Measurements from ENCODE around the gene TRHDE.
"Not testable (repeated sequence)": the region's sequence is repeated elsewhere in the genome, so short reads cannot be mapped to it uniquely, and the experiment has no call there.

The TRHDE gene

GRCh38 chr12:72535212-72535990 is 263.2 kb downstream of the TRHDE start:
- no peak for DNase-seq

GRCh38 chr12:72540811-72541210 is 268.6 kb downstream of the TRHDE start:
- DNase-seq = no peak

- DNase-seq = no peak
Measured at GRCh38 chr12:72543777-72544467, 271.8 kb downstream of the TRHDE start.

GRCh38 chr12:72546106-72546505 is 273.9 kb downstream of the TRHDE start:
- DNase-seq = no peak

- no peak for DNase-seq
Measured at GRCh38 chr12:72547573-72547972, 275.4 kb downstream of the TRHDE start.

- no peak for DNase-seq
Measured at GRCh38 chr12:72549184-72549583, 277.0 kb downstream of the TRHDE start.

- no peak for DNase-seq
Measured at GRCh38 chr12:72560003-72560769, 288.0 kb downstream of the TRHDE start.

- DNase-seq = no peak
Measured at GRCh38 chr12:72570601-72571000, 298.4 kb downstream of the TRHDE start.

- DNase-seq = no peak
Measured at GRCh38 chr12:72574138-72574537, 302.0 kb downstream of the TRHDE start.

- no peak for DNase-seq
Measured at GRCh38 chr12:72578327-72578726, 306.2 kb downstream of the TRHDE start.

GRCh38 chr12:72586456-72586855 is 314.3 kb downstream of the TRHDE start:
- DNase-seq = no peak

GRCh38 chr12:72602581-72602980 is 330.4 kb downstream of the TRHDE start:
- no peak for DNase-seq

GRCh38 chr12:72605975-72606374 is 333.8 kb downstream of the TRHDE start:
- no peak for DNase-seq

GRCh38 chr12:72610342-72610741 is 338.2 kb downstream of the TRHDE start:
- DNase-seq = no peak

- DNase-seq = no peak
Measured at GRCh38 chr12:72610854-72611358, 338.7 kb downstream of the TRHDE start.

- DNase-seq = no peak
Measured at GRCh38 chr12:72612171-72612570, 340.0 kb downstream of the TRHDE start.

- DNase-seq = no peak
Measured at GRCh38 chr12:72618764-72619163, 346.6 kb downstream of the TRHDE start.

- DNase-seq = no peak
Measured at GRCh38 chr12:72622556-72622955, 350.4 kb downstream of the TRHDE start.

- DNase-seq = no peak
Measured at GRCh38 chr12:72631926-72632685, 359.9 kb downstream of the TRHDE start.

- no peak for DNase-seq
Measured at GRCh38 chr12:72642706-72643105, 370.5 kb downstream of the TRHDE start.

- no peak for DNase-seq
Measured at GRCh38 chr12:72647139-72647538, 375.0 kb downstream of the TRHDE start.

- no peak for DNase-seq
Measured at GRCh38 chr12:72658615-72659014, 386.4 kb downstream of the TRHDE start.

GRCh38 chr12:72660174-72660573 is 388.0 kb downstream of the TRHDE start:
- DNase-seq = not testable (repeated sequence)

All from activated CD4-positive, alpha-beta T cell treated with anti-CD3 and anti-CD28 coated beads, Interleukin-2, amount 50 U/mL, for 4 hours (primary cell).